Uterus (tissue), 4 donors: ENCODE measurements around the gene SAMD3. TPM values are rescaled to one million over a fixed set of nuclear protein-coding genes. Genes with fewer than 3 reads are reported as not detected.

Source experiments
- DNase-seq, 2 donors: peaks; one replicate each; pipeline ENCODE4 v3.0.0-alpha.2; 2019 to 2020
- H3K27ac ChIP-seq, 2 donors: fragments of 200-600 bp; sonication (generic); 1 replicate in 1 of 2; 2 replicates in 1 of 2; pipeline ENCODE4 v1.5.1; 2016 to 2018
- H3K27me3 ChIP-seq, 2 donors: fragments of 200-600 bp; sonication (generic); one replicate each; pipeline ENCODE4 v1.5.1; 2018 to 2019; ENCODE audit warnings: control low read depth in 1 of 2
- H3K36me3 ChIP-seq, 2 donors: fragments of 200-600 bp; sonication (generic); one replicate each; pipeline ENCODE4 v1.5.1; 2019; ENCODE audit warnings: control low read depth in 1 of 2
- H3K4me1 ChIP-seq, 2 donors: fragments of 200-600 bp; sonication (generic); one replicate each; pipeline ENCODE4 v1.5.1; 2018 to 2019; ENCODE audit warnings: control low read depth in 1 of 2
- H3K4me3 ChIP-seq, 2 donors: fragments of 200-600 bp; sonication (generic); 1 replicate in 1 of 2; 2 replicates in 1 of 2; pipeline ENCODE4 v1.5.1; 2018 to 2019; ENCODE audit warnings: mild to moderate bottlenecking in 1 of 2
- H3K9me3 ChIP-seq, 2 donors: fragments of 200-600 bp; sonication (generic); one replicate each; pipeline ENCODE4 v1.5.1; 2019; ENCODE audit warnings: control low read depth in 1 of 2
- CTCF ChIP-seq, 4 experiments: fragments of 200-600 bp in 2 of 4; fragments of 450-650 bp in 2 of 4; sonication (generic) in 2 of 4; IDR thresholded peaks; one replicate each; pipeline ENCODE4 v1.5.1; 2016 to 2019; ENCODE audit warnings: antibody characterized with exemption in 4 of 4, mild to moderate bottlenecking in 2 of 4, moderate library complexity in 1 of 4
- POLR2A ChIP-seq, 2 donors: fragments of 450-650 bp; IDR thresholded peaks; one replicate each; pipeline ENCODE4 v1.6.1; 2016; ENCODE audit warnings: antibody characterized with exemption in 2 of 2, mild to moderate bottlenecking in 1 of 2, moderate library complexity in 1 of 2
- intact Hi-C: fragments of 100-400 bp; cut with DNase I; formaldehyde crosslinking; loops from one replicate; pipeline ENCODE4 v1.15.1; 2023; ENCODE audit warnings: low total_unique reads
- total RNA-seq, 4 donors: library from RNA; depleted of rRNA in 3 of 4; stranded (reverse); fragments of >200 nt in 3 of 4; gene quantifications; one replicate each; pipeline versions ENCODE4 v1.1.0 to v1.2.4, GENCODE V29; 2014 to 2023
- donor health status: DM: yes; HTN: yes; CAD: no.

Gene SAMD3
- total RNA-seq, 4 donors from 2014 or later: 4.1 to 10.0 (median 4.5) TPM

GRCh38 chr6:130129762-130130246, 92.9 kb downstream of the SAMD3 start:
- intact Hi-C loops: no loop called here
- no peak overlapping the region for H3K4me3 ChIP-seq
- H3K4me1 ChIP-seq: no peaks in the 10 kb centered on the region
- DNase-seq: no peak
- TF ChIP-seq POLR2A (IDR thresholded peaks at IDR 0.05) (no peak), CTCF (IDR thresholded peaks at IDR 0.05) (no peak)
- no peak overlapping the region for H3K27ac ChIP-seq
- no peaks in the 10 kb centered on the region for H3K9me3 ChIP-seq
- H3K27me3 ChIP-seq: no peaks in the 10 kb centered on the region
- no peaks in the 10 kb centered on the region for H3K36me3 ChIP-seq

GRCh38 chr6:130128326-130128725, 94.4 kb downstream of the SAMD3 start:
- Histone ChIP-seq H3K27me3 (no peaks in the 10 kb centered on the region), H3K36me3 (no peaks in the 10 kb centered on the region), H3K27ac (no peak overlapping the region), H3K9me3 (no peaks in the 10 kb centered on the region), H3K4me3 (no peak overlapping the region), H3K4me1 (no peaks in the 10 kb centered on the region)
- no peak for TF ChIP-seq CTCF (IDR thresholded peaks at IDR 0.05)
- no peak for TF ChIP-seq POLR2A (IDR thresholded peaks at IDR 0.05)
- intact Hi-C loops: no loop called here
- DNase-seq: no peak

- Histone ChIP-seq H3K27me3 (no peaks in the 10 kb centered on the region), H3K9me3 (no peaks in the 10 kb centered on the region), H3K27ac (no peak overlapping the region), H3K4me1 (no peaks in the 10 kb centered on the region), H3K36me3 (no peaks in the 10 kb centered on the region), H3K4me3 (no peak overlapping the region)
- no peak for TF ChIP-seq POLR2A (IDR thresholded peaks at IDR 0.05)
- TF ChIP-seq CTCF (IDR thresholded peaks at IDR 0.05): no peak
- intact Hi-C loops: no loop called here
- no peak for DNase-seq
Measured at GRCh38 chr6:130127195-130127594, 95.6 kb downstream of the SAMD3 start.

- no peaks in the 10 kb centered on the region for H3K27me3 ChIP-seq
- no peak for DNase-seq
- no peak overlapping the region for H3K4me3 ChIP-seq
- no peak for TF ChIP-seq POLR2A (IDR thresholded peaks at IDR 0.05)
- no peak for TF ChIP-seq CTCF (IDR thresholded peaks at IDR 0.05)
- no peaks in the 10 kb centered on the region for H3K9me3 ChIP-seq
- intact Hi-C loops: no loop called here
- H3K4me1 ChIP-seq: no peaks in the 10 kb centered on the region
- no peak overlapping the region for H3K27ac ChIP-seq
- H3K36me3 ChIP-seq: no peaks in the 10 kb centered on the region
Measured at GRCh38 chr6:130122243-130122642, 100.5 kb downstream of the SAMD3 start.

GRCh38 chr6:130120731-130121130, 102.0 kb downstream of the SAMD3 start:
- intact Hi-C loops: no loop called here
- no peak for TF ChIP-seq POLR2A (IDR thresholded peaks at IDR 0.05)
- TF ChIP-seq CTCF (IDR thresholded peaks at IDR 0.05): no peak
- H3K9me3 ChIP-seq: no peaks in the 10 kb centered on the region
- H3K27me3 ChIP-seq: no peaks in the 10 kb centered on the region
- H3K36me3 ChIP-seq: no peaks in the 10 kb centered on the region
- H3K4me1 ChIP-seq: no peaks in the 10 kb centered on the region
- no peak overlapping the region for H3K4me3 ChIP-seq
- H3K27ac ChIP-seq: no peak overlapping the region
- DNase-seq: no peak
